Stimulated activated naive CD8-positive, alpha-beta T cell treated with anti-CD3 and anti-CD28 coated beads, Interleukin-15, amount 100 ng/mL, for 72 hours (primary cell): Measurements from ENCODE around the gene AGPAT3.
A peak's percentile ranks its signal among the peaks of the same experiment; 100 is the strongest.

Source experiments
- ATAC-seq: fragments of 150-1000 bp; cut with Tn5 transposase; 2 replicates; pipeline ENCODE4 v1.10.0; 2021; ENCODE audit warnings: mild to moderate bottlenecking, moderate library complexity
- DNase-seq, 2 donors: peaks; one replicate each; pipeline ENCODE4 v3.0.0; 2021 to 2022
- H3K27ac Mint-ChIP-seq, 2 donors: one replicate each; pipeline ENCODE4 v1.8.0; 2022; ENCODE audit warnings: mild to moderate bottlenecking in 2 of 2, mixed read lengths in 2 of 2, moderate library complexity in 2 of 2
- H3K27me3 Mint-ChIP-seq: one replicate; pipeline ENCODE4 v1.8.0; 2022; ENCODE audit warnings: mixed read lengths
- H3K4me1 Mint-ChIP-seq: one replicate; pipeline ENCODE4 v1.8.0; 2022; ENCODE audit warnings: mild to moderate bottlenecking, mixed read lengths
- H3K4me3 Mint-ChIP-seq, 2 donors: one replicate each; pipeline ENCODE4 v1.8.0; 2022; ENCODE audit warnings: mild to moderate bottlenecking in 2 of 2, mixed read lengths in 2 of 2, moderate library complexity in 1 of 2
- H3K9me3 Mint-ChIP-seq, 2 donors: one replicate each; pipeline ENCODE4 v1.8.0; 2022; ENCODE audit warnings: mixed read lengths in 2 of 2

Gene AGPAT3

GRCh38 chr21:43849532-43850299 is 15.3 kb upstream of the AGPAT3 start:
- H3K27ac Mint-ChIP-seq: no peak overlapping the region

DNA sequence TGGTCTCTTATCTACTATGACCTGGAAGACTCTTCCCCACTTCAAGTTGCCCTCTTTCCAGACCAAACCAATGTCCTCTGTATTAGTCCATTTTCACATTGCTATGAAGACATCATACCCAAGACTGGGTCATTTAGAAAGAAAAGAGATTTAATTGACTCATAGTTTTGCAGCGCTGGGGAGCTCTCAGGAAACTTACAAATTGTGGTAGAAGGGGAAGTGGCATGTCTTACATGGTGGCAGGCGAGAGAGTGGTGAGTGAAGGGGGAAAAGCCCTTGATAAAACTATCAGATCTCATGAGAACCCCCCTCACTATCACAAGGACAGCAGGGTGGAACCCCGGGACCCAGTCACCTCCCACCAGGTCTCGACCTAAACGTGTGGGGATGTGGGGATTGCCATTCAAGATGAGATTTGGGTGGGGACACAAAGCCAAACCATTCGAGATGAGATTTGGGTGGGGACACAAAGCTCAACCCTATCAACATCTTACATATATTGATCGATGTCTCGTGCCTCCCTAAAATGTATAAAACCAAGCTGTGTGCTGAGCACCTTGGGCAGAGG is 14.2 kb upstream of the AGPAT3 start:
- H3K4me3 Mint-ChIP-seq: no peak overlapping the region

More at GRCh38 chr21:43849532-43850299, 15.3 kb upstream of the AGPAT3 start:
- H3K9me3 Mint-ChIP-seq: peaks cover 8 to 12% of the 10 kb centered on the region in 2 donors
- DNase-seq: no peak
- peaks cover 9% of the 10 kb centered on the region for H3K27me3 Mint-ChIP-seq
- H3K4me3 Mint-ChIP-seq: no peak overlapping the region
- peaks cover 10% of the 10 kb centered on the region for H3K4me1 Mint-ChIP-seq
- ATAC-seq: no peak

GRCh38 chr21:43851593-43851992 is 13.4 kb upstream of the AGPAT3 start:
- Mint-ChIP-seq H3K27ac (no peak overlapping the region), H3K27me3 (peaks cover 21% of the 10 kb centered on the region), H3K9me3 (peaks cover 6 to 12% of the 10 kb centered on the region in 2 donors), H3K4me3 (no peak overlapping the region), H3K4me1 (peaks cover 26% of the 10 kb centered on the region)
- ATAC-seq (no peak), DNase-seq (no peak)

More for the DNA sequence above, 14.2 kb upstream of the AGPAT3 start:
- H3K27me3 Mint-ChIP-seq: peaks cover 15% of the 10 kb centered on the region
- no peak overlapping the region for H3K27ac Mint-ChIP-seq
- ATAC-seq (no peak), DNase-seq (no peak)
- peaks cover 6 to 12% of the 10 kb centered on the region in 2 donors for H3K9me3 Mint-ChIP-seq
- H3K4me1 Mint-ChIP-seq: peaks cover 21% of the 10 kb centered on the region

DNA sequence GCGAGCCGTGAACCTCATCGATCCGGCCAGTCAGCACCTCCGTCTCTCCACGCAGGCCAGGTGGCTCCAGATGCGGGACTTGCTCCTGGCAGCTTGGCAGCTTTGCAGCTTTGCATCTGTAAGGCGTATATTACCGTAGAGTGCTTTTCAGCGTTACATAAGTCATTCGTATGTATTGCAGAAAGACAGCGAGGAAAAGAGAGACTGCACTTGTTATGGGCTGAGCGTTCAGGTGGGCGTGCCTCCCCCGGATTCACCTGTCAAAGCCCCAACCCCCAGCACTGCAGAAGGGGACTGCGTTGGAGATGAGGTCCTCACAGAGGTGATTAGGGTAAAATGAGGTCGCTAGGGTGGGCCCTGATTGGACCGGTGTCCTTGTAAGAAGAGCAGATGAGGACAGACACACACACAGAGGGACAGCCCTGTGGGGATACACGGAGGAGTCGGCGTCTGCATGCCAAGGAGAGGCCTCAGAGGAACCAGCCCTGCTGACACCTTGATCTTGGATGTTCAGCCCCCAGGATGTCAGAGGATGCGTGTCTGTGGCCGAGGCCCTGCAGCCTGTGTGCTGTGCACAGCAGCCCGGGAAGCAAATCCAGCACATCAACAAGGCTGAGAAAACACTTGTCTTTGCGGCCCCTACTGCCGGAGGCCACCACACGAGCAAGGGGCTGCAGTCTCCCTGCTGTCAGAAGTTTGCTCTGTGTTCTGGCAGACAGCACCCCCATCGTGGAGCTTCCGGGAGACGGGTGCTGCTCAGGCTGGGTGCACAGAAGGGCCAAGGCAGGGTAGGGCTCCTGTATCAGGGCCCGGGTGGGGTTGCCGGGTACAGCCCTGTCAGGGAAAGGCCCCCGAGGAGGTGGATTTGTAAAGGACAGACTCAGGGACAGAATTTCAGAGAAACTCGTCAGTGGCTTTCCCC is 10.9 kb upstream of the AGPAT3 start:
- DNase-seq (no peak), ATAC-seq (peak; percentile 1)
- Mint-ChIP-seq H3K27me3 (peaks cover 21% of the 10 kb centered on the region), H3K4me1 (peaks cover 26% of the 10 kb centered on the region), H3K27ac (peak overlapping the region in 1 of 2 donors; percentile 79), H3K9me3 (peaks cover 6 to 12% of the 10 kb centered on the region in 2 donors), H3K4me3 (peak overlapping the region in 1 of 2 donors; percentile 86)

- peak overlapping the region; percentile 49 to 79 for H3K27ac Mint-ChIP-seq
- peaks cover 26% of the 10 kb centered on the region for H3K4me1 Mint-ChIP-seq
- peak overlapping the region; percentile 50 to 86 for H3K4me3 Mint-ChIP-seq
- peaks cover 21% of the 10 kb centered on the region for H3K27me3 Mint-ChIP-seq
- peak; percentile 41 to 74 for DNase-seq
- H3K9me3 Mint-ChIP-seq: peaks cover 6 to 12% of the 10 kb centered on the region in 2 donors
- peak; percentile 97 for ATAC-seq
Observed at GRCh38 chr21:43854773-43855633, 10.0 kb upstream of the AGPAT3 start.

DNA sequence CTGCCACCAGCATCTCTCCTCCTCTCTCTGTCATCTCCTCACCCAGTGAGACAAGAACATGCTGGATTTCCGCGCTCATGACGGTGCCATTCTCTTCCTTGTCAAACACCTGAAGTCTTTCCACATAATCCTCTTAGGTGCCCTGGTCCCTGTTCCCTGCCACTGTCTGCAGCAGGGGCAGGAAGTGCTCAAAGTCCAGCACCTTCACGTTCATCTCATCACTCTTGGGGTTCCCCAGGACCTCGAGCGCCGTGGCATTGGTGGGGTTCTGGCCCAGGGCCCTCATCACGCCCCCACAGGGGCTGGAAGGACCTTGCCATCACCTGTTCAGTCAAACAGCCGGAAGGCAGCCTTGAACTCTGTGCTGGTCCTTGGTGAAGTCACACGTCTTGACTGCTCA is 9.1 kb upstream of the AGPAT3 start:
- Mint-ChIP-seq H3K27ac (no peak overlapping the region), H3K9me3 (peaks cover under 1 to 6% of the 10 kb centered on the region in 2 donors), H3K4me3 (peak overlapping the region; percentile 21 to 37), H3K4me1 (peaks cover 26% of the 10 kb centered on the region), H3K27me3 (peaks cover 21% of the 10 kb centered on the region)
- DNase-seq (no peak), ATAC-seq (no peak)

DNA sequence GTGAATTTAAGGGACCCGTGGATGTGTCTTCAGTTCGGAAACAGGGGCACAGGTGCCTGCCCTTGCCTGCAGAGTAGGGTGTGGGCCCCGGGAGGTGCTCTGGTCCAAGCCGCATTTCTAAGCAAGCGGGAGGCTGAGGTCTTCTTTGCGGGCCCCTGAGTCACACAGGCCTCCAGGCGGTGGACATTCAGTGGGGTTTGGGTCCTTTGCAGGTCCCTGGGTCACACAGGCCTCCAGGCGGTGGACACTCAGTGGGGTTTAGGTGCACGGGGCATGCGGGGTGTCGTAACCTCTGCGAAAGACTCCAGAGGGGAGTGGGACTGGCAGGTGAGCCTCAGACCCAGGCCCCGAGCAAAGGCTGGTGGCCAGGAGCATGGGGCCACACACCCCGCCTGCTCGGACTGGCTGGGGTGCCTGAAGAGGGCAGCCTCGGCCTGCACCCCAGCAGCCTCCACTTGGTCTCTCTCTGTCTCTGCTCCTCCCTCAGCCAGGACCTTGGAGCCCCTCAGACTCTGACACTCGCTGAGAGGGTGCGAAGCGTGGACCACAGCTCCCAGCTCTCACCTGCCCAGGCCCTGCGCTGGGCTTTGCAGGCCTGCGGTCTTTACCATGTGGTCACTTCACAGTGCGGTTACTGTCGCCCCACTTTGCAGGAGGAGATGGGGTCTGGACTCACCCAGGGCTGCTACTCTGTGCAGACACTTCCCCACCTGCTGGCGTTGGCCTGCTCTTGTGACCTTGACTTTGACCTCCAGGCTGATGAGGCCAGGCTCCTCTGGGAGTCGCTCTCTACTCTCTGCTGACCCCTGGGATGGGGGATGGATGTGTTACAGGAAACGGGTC is 6.0 kb upstream of the AGPAT3 start:
- Mint-ChIP-seq H3K27me3 (peaks cover 18% of the 10 kb centered on the region), H3K27ac (peak overlapping the region in 1 of 2 donors; percentile 67), H3K4me3 (no peak overlapping the region)

GRCh38 chr21:43859747-43860214 is 5.2 kb upstream of the AGPAT3 start:
- no peak overlapping the region for H3K27ac Mint-ChIP-seq
- ATAC-seq (no peak), DNase-seq (no peak)
- H3K4me1 Mint-ChIP-seq: peaks cover 23% of the 10 kb centered on the region
- no peak overlapping the region for H3K4me3 Mint-ChIP-seq
- H3K27me3 Mint-ChIP-seq: peaks cover 11% of the 10 kb centered on the region
- H3K9me3 Mint-ChIP-seq: no peaks in the 10 kb centered on the region

More for the DNA sequence above, 6.0 kb upstream of the AGPAT3 start:
- H3K4me1 Mint-ChIP-seq: peaks cover 30% of the 10 kb centered on the region
- DNase-seq (no peak), ATAC-seq (no peak)
- H3K9me3 Mint-ChIP-seq: no peaks in the 10 kb centered on the region

DNA sequence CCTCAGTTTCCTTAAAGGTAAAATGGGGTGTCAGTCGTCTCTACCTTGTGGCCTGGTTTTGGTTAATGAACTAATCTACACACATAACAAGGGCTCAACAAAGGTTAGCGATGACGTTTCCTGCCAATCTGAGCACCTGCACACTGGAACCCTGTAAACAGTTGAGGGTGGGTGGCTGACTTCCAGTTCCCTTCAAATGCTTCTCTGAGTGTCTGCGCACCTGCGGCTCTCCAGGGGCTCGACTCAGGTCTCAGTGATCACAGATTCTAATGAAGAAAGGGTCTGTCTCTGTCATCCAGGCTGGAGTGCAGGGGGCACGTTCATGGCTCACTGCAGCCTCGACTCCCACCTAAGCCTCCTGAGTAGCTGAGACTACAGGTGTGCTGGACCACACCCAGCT is 3.3 kb upstream of the AGPAT3 start:
- ATAC-seq: no peak
- DNase-seq: no peak
- Mint-ChIP-seq H3K4me1 (peaks cover 12% of the 10 kb centered on the region), H3K27me3 (no peaks in the 10 kb centered on the region), H3K9me3 (no peaks in the 10 kb centered on the region), H3K27ac (peak overlapping the region in 1 of 2 donors; percentile 48), H3K4me3 (no peak overlapping the region)

DNA sequence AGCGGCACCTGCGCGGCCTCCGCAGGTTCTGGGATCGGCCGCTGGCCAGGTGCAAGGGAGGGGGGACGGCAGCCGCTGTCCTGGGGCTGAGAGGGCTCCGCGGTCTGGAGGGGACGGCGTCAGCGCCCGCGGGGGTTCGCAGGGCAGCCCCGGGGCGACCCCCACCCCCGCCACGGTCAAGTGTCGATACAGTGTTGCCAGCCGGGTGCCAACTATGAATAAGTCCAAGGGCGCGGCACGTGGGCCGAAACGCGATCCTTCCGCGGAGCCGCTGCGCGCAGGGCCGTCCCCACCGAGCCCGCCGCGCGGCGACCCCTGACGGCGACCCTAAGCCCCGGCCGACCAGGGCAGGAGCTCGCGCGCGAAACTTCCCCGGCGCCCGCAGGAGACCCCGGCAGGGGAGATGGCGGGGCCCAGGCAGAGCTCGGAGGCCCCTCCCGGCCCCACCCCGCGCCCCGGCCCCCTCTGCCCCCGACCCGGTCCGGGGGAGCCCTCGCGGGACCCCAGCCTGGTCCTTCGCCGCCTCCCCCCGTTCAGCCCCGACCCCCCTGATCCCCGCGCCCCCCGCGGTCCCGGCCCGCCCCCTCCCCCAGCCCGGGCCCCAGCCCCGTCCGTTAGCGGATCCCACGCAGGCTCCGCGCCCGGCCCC is 586 bp upstream of the AGPAT3 start:
- Mint-ChIP-seq H3K4me1 (peaks cover 39% of the 10 kb centered on the region), H3K27me3 (no peaks in the 10 kb centered on the region), H3K27ac (peak overlapping the region in 1 of 2 donors; percentile 34), H3K9me3 (no peaks in the 10 kb centered on the region), H3K4me3 (peak overlapping the region; percentile 50 to 65)
- ATAC-seq (peak; percentile 36), DNase-seq (peak; percentile 39 to 47)

- H3K4me3 Mint-ChIP-seq: peak overlapping the region; percentile 84
- peak; percentile 61 to 67 for DNase-seq
- H3K9me3 Mint-ChIP-seq: no peaks in the 10 kb centered on the region
- no peaks in the 10 kb centered on the region for H3K27me3 Mint-ChIP-seq
- ATAC-seq: peak; percentile 54
- peaks cover 47% of the 10 kb centered on the region for H3K4me1 Mint-ChIP-seq
- peak overlapping the region in 1 of 2 donors; percentile 89 for H3K27ac Mint-ChIP-seq
Observed at GRCh38 chr21:43865540-43866259, 677 bp downstream of the AGPAT3 start.

- DNase-seq (peak; percentile 23 to 40), ATAC-seq (peak; percentile 48)
- Mint-ChIP-seq H3K4me1 (peaks cover 52% of the 10 kb centered on the region), H3K4me3 (peak overlapping the region; percentile 84), H3K9me3 (no peaks in the 10 kb centered on the region), H3K27ac (peak overlapping the region; percentile 85 to 89), H3K27me3 (no peaks in the 10 kb centered on the region)
Observed at GRCh38 chr21:43866260-43866629, 1.2 kb downstream of the AGPAT3 start.
